Iris pigment epithelial cell (primary cell): ENCODE results near the gene SART1.
A peak's percentile ranks its signal among the peaks of the same experiment; 100 is the strongest.
"Not testable (repeated sequence)": the region's sequence is repeated elsewhere in the genome, so short reads cannot be mapped to it uniquely, and the experiment has no call there.

Experiments
- DNase-seq: peaks from one replicate; pipeline ENCODE4 v3.0.0-alpha.2; 2011; ENCODE audit warnings: low read depth

The SART1 gene

GRCh38 chr11:65934014-65934413 is 27.5 kb upstream of the SART1 start:
- DNase-seq = peak; percentile 25

GRCh38 chr11:65937766-65938165 is 23.8 kb upstream of the SART1 start:
- no peak for DNase-seq

- DNase-seq = no peak
These were observed 19.7 kb upstream of the SART1 start for GRCh38 chr11:65941720-65942310.

GRCh38 chr11:65942531-65942930 is 19.0 kb upstream of the SART1 start:
- DNase-seq = no peak

- DNase-seq = no peak
These were observed 17.3 kb upstream of the SART1 start for GRCh38 chr11:65944191-65944590.

GRCh38 chr11:65944767-65945166 is 16.8 kb upstream of the SART1 start:
- DNase-seq = no peak

GRCh38 chr11:65945430-65945911 is 16.1 kb upstream of the SART1 start, which contains the start of gene TSGA10IP:
TSS of gene TSGA10IP (plus strand) at chr11:65945480. CDS start at chr11:65945676, 196 bp downstream.
- DNase-seq = no peak

GRCh38 chr11:65945941-65946558 is 15.5 kb upstream of the SART1 start:
- DNase-seq = no peak

- no peak for DNase-seq
These were observed 14.9 kb upstream of the SART1 start for GRCh38 chr11:65946655-65947054.

GRCh38 chr11:65947133-65947532 is 14.4 kb upstream of the SART1 start:
- no peak for DNase-seq

- no peak for DNase-seq
These were observed 13.9 kb upstream of the SART1 start for GRCh38 chr11:65947603-65948125.

- not testable (repeated sequence) for DNase-seq
These were observed 10.8 kb upstream of the SART1 start for GRCh38 chr11:65950711-65951110.

GRCh38 chr11:65951641-65952040 is 9.9 kb upstream of the SART1 start:
- not testable (repeated sequence) for DNase-seq

GRCh38 chr11:65952052-65952521 is 9.4 kb upstream of the SART1 start:
- no peak for DNase-seq

GRCh38 chr11:65953471-65953870 is 8.1 kb upstream of the SART1 start:
- no peak for DNase-seq

GRCh38 chr11:65954771-65955170 is 6.8 kb upstream of the SART1 start:
- no peak for DNase-seq

GRCh38 chr11:65958291-65958690 is 3.2 kb upstream of the SART1 start:
- no peak for DNase-seq

GRCh38 chr11:65958774-65959420 is 2.6 kb upstream of the SART1 start:
- DNase-seq = no peak

GRCh38 chr11:65960824-65961266 is 689 bp upstream of the SART1 start:
- DNase-seq = no peak

GRCh38 chr11:65962141-65962564 is 619 bp downstream of the SART1 start:
- no peak for DNase-seq

- DNase-seq = no peak
These were observed 3.4 kb downstream of the SART1 start for GRCh38 chr11:65964906-65965305.

GRCh38 chr11:65965986-65966762 is 4.6 kb downstream of the SART1 start:
- no peak for DNase-seq
